ENCODE measurements around the gene KLHL2.
"Not testable (repeated sequence)": the region's sequence is repeated elsewhere in the genome, so short reads cannot be mapped to it uniquely, and the experiment has no call there.

GRCh38 chr4:165232623-165233433 lies 25.5 kb downstream of the KLHL2 start:
- not testable (repeated sequence) for TF ChIP-seq PPARG (CRISPR knock-in tag; conservative IDR thresholded peaks at IDR 0.05); CHD4 (IDR thresholded peaks at IDR 0.05; ENCODE audit: borderline replicate concordance, low read length); NPAS2 (CRISPR knock-in tag; IDR thresholded peaks at IDR 0.05; ENCODE audit: borderline replicate concordance); ZNF292 (CRISPR knock-in tag; IDR thresholded peaks at IDR 0.05; ENCODE audit: borderline replicate concordance, low read depth)
